SKM-1 (cell line): ENCODE results near the gene CLEC18C.
"Not testable (repeated sequence)": the region's sequence is repeated elsewhere in the genome, so short reads cannot be mapped to it uniquely, and the experiment has no call there.

Source experiments
- DNase-seq: peaks from one replicate; lab custom pipeline; 2025; ENCODE audit not compliant: unreplicated experiment; lab: John Stamatoyannopoulos, UW

Gene CLEC18C

DNA sequence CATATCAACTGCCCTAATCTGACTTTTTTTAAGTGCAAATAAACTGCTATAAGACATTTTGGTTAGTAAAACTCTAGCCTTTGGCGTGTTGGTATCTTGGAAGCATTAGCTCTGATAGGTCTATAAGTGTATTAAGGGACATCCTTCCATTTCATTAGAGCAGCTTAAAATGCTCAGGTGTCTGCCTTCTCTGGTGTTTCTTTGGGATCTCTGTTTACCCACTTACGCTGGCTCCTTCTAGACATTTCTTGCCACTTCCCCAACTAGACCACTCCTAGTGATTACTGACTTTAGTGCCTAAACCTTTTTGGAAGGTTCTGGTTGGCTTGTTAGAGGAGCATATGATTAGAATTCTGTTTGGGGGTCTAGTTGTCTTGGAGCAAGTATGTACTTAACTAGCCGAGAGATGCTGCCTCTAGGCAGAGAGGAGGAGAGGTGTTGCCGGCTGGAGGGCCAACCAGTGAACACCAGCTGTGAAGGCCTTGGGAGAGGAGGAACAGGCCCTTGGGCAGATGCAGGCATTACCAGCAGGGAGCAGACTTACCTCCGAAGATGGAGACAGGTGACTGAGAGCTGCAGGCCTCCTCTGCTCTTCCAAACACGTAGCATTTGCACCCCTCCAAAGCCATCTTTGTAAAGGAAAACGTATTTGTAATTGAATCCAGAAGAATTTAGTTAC is 15.2 kb upstream of the CLEC18C start:
- no peak for DNase-seq

DNA sequence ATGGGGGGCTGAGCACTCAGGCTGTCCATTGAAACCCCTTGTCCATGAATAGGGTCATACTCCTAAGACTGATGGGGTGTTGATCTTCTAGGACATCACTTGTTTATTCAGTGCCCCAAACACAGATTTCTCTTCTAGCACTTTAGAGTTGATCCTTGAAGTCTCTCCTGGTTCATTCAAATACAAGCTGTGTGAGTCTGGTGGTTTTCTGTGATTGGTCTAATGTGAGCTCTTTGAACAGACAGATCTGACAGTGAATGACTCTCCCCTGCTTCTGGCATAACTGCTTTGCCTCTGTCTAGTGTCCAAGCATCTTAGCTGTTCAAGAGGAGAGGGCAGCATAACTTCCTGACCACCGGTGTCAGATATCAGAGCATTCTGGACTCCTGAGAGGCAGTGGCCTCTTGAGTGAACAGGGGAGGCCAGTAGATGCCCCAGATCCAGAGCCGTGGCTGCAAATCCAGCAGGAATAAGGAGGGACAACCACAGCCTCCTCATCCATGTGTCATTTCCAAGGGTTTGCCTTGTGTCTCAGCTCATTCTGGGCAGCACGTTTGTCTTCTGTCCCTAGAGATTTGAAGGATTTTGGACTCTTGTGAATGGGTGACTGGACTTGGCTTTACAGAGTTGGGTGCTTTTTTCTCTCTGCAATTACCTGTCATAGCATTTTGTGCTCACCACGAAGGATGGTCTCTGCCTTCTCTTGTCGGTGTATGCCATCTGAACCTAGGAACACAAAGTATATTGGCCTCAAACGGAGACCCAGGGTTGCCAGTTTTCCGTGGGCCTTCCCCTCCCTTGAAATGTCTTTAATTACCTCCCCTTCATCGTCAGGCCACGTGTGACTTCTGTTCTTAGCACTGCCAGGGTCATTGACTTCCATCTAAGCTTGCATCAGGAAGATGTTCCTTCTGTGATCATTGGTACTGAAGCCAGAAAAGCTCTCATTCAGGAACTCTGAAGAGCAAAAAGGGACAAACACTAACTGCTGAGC is 13.9 kb upstream of the CLEC18C start:
- no peak for DNase-seq

DNA sequence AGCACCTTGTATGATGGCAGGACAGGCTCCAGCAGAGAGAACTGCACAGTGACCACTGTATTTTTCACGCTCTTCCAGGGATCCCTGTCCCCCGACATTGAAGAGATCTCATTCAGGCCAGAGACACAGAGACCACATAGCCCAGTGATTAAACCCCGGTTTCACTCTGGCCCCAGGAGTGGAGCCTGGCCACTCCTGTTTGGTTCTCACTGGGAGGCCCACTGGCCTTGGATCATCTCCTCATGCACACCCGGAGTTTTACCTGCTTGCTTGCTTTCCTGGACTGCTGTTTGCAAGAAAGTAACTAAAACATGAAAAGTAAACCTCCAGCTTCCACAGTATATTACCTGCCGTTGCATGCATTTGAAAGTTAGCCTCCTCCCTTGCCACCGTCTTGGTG is 13.2 kb upstream of the CLEC18C start:
- no peak for DNase-seq

DNA sequence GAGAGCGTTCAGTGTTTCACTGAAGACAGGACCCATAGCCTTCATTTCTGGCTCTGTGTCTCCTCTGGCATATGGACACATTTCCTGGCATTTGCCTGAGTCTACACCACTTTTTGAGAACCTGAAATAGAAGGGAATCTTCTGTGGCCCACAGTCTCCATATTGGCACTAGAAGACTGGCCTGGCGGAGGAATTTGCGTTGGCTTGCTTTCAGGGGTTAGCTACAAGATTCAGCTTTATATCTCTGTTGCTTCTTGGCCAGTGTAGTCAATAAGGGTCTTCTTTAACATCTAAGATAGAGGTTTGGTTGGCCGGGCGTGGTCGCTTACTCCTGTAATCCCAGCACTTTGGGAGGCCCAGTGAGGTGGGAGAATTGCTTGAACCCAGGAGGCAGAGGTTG is 12.8 kb upstream of the CLEC18C start:
- DNase-seq = no peak

DNA sequence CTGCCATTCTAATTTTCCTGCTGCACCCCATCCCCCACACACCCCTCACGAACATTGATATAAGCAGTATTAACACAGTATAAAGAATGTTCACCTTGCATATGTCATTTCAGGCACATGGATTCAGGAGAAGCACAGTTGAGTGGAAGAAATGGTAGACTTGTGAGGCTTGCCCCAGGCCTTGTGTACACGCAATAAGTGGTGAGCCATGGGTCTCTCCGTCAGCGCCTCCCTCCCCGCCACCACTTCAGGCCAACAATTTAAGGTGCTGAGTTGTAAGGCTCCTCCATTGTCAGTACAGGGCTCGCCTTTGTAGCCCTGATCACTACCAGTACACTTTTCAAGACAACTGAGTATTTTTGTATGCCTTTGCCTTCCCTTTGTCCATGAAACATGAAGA is 12.2 kb upstream of the CLEC18C start:
- DNase-seq = no peak

DNA sequence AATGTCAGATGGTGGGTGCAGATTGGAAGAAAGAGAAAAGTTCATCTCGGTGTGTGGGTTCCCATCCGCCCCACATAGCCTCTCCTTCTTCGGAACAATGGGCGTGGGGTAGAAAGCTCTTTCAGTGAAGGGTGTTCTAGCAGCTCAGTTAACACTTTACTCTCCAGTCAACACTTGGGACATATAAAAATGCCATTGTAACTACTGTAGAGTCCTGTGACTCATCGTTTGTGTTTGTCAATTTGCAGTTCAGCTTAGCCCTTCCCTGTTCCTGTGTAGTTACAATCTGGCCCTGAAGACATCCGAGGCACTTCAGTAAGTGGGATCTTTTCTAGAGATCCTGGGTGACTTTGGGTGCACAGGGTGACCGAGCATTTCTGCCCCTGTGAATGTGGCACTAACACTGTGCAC is 11.5 kb upstream of the CLEC18C start:
- no peak for DNase-seq

DNA sequence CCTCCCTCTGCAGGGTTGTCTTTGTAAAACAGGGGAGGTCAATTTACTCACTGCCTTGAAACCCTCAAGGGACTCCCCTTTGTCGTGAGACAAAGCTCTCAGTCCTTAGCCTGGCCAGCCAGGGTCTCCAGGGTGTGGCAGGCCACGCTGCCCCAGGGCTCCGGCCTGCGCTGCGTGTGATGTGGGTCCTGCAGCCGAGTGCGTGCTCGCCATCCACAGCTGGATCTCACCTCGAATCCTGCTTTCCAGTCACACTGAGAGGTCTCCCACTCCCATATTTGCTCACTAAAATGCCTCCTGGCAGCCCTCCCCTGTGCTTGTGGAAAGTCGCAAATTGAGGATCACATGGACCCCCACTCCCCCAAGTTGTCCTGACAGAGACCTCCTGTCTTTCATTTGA is 10.0 kb upstream of the CLEC18C start:
- no peak for DNase-seq

DNA sequence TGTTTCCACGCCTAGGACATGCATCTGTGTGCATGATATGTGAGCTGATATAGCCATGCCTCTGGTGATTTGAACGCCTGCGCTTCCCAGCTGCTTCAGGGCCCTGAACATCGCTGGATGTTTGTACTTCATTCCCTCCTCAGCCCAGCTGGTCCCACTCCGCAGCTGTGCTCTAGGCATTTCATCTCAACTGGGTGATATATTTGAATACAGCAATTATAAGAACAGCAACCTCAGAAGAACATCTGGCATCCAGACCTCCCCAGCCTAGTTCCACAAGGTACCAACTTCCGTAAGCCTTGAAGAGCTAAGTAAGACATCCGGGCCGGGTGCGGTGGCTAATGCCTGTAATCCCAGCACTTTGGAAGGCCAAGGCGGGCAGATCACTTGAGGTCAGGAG is 6.9 kb upstream of the CLEC18C start:
- not testable (repeated sequence) for DNase-seq

DNA sequence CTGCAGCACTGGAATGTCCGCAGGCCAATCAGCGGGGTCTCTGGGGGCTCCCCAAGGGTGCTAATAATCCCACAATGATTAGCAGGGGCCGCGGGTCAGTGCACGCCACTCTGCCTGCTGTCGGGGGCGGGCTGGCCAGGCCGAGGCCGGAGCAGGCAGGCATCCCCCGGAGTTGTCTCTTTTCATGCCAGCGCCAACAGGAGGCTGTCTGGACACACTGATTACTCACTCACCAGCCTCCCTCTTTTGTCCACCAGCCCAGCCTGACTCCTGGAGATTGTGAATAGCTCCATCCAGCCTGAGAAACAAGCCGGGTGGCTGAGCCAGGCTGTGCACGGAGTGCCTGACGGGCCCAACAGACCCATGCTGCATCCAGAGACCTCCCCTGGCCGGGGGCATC is 329 bp downstream of the CLEC18C start:
- not testable (repeated sequence) for DNase-seq

DNA sequence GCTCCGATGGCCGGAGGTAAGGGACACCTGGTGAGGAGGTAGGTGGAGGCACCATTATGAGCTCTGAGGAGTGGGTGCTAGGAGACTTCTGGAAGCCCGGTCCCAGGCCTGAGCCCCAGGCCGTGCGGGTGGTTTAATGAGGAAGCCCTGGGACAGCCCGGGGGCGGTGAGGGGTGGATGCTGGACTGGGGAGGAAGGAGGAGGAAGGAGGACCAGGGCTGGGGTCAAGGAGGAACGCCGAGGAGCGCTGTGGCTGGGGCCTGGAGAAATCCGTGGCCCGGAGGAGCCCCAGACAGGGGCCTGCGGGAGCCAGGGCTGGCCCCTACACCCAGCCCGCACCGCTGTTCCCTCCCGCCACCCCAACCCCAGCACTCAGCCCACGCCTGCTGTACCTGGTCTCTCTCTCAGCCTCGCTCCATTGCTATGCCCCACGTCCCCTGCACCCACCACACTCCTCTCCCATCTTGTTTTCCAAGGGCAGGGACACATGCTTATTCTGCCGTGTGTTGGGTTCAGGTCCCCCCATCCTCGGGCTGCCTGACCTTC is 873 bp downstream of the CLEC18C start:
- not testable (repeated sequence) for DNase-seq

DNA sequence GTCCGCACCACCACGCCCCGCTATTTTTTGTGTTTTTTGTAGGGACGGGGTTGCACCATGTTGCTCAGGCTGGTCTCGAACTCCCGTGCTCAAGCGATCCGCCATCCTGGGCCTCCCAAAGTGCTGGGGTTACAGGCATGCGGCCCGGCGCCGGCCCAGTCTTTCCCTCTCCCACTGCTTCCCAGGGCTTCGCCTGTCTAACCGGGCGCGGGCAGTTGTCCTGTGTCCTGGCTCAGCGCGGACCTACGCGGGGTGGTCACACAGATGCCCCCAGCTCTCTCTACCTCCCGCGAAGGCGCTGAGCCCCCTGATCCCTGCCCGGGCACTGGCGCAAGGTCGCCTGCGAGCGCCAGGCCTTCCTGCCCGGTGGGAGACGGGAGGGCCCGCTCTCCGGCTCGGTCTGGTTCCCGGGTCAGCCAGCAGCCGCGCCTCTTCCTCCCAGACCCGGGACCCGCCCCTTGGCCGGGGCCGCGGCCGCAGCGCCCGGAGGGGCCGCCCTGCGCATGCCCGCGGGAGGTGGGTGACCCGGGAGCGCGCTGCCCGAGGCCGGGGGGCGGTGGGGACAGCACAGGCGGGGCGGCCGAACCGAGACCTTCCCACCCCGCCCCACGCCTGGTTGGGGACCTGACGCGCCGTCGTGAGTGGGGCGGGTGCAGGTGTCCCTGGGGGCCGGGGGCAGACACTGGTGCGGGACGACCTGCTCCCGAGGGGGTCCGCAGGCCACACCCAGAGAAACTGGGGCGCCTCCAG is 14.4 kb downstream of the CLEC18C start:
- not testable (repeated sequence) for DNase-seq

DNA sequence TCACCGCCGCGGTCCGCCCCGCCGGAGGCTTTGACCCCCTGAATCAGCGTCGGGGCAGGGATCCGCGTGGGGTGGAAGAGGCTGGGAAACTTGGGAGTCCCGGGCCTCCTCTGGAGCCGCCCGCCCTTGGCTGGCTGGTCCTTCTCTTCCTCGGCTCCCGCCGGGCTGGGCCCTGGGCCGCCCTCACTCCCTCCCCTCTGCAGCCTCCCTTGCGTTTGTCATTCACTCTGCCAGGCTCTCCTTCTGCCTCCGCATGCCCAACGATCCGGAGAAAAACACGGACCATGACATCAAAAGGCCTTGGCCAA is 15.0 kb downstream of the CLEC18C start:
- DNase-seq = not testable (repeated sequence)

DNA sequence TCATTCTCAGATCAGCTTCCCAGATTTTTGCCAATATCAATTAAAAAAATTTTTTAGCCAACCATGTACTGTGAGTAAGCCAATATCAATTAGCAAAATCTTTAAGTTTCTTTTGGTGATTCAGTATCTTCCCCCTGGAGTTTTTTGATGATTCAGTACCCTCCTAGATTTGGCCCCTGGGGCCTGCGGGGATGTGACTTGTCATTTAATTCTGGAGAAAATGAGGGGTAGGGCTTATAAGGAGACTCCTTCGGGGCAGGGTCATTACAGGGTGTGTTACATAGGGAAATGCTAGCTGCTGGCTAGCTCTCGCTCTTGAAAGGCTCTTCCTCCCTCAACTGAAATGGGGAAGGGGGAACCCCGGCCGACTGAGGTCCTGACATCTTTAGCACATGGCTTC is 17.0 kb downstream of the CLEC18C start:
- DNase-seq = not testable (repeated sequence)

DNA sequence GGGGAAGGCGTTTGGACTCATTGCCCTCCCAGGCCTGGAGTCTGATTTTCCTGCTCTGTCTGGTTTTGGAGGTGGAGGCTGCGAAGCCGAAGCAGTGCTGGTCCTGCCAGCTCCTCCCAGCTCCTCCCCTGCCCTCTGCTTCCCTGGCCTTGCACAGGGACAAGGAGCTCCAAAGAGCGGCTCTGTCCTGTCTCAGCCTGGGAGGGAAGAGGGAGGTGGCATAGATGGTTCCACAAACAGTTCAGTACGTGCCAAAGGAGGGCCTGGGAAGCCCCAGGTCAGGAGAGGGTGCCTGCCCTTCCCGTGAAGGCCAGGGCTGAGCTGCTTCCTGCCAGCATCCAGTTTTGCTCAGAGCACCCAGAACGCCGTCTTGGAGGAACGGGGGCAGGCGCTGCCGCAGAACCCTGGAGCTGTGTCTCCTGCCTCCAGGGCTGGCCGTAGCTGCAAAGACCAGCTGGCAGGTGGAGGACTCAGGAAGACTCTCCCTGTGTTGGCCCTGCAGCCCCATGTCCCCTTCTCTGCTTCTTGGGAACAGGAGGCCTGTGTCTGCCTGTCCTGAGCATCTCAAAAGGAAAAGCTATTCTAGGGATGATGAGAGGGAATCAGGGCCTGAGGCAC is 23.2 kb downstream of the CLEC18C start:
- not testable (repeated sequence) for DNase-seq

DNA sequence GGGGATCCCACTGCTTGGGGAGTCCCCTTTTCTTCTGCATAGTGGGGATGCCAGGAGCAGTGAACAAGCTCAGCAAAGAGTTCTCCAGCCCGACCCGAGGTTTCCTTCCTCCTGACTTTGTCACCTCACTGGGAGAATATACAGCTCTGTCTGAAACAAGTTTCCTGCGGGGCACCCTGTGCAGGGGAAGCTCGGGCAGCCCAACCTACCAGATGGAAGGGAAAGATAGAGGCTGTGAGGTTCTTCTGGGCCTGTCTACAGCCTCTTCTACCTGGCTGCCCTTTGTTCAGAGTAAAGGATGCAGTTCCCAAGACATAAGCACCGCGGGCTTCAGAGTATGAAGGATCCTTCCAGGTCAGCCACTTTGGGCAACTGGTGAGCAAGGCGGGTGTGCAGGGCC is 24.0 kb downstream of the CLEC18C start:
- DNase-seq = not testable (repeated sequence)

DNA sequence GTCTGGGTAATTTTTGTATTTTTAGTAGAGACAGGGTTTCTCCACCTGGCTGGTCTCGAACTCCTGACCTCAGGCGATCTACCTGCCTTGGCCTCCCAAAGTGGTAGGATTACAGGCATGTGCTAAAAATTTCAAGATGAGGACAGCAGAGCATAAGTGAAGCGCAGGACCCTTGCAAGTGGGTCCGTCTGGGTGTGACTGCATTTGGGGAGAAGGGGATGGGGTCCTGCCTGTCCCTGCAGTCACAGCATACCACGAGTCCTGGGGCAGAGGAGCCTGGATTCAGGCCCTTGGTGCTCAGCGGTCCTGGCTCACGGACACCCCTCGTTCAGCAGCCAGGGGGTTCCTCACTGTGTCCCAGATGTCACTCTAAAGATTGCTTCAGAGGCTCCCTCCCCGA is 24.6 kb downstream of the CLEC18C start:
- not testable (repeated sequence) for DNase-seq

DNA sequence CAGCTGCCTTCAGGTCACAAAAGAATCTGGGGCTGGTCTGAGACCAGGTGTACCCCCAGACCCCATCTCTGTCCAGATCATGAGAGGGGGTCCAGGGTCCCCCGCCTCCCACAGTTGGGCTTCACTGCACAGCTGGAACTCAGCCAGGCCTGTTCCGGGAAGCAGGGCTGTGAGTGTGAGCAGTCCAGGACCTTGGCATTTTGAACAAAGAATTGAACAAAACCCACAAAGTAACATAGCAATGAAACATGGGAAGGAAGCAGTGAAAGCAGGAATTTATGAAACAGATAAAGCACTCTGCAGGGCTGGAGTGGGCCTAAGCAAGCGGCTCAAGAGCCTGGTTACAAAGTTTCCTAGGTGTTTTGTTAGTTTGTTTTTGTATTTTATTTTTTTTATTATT is 25.1 kb downstream of the CLEC18C start:
- not testable (repeated sequence) for DNase-seq

DNA sequence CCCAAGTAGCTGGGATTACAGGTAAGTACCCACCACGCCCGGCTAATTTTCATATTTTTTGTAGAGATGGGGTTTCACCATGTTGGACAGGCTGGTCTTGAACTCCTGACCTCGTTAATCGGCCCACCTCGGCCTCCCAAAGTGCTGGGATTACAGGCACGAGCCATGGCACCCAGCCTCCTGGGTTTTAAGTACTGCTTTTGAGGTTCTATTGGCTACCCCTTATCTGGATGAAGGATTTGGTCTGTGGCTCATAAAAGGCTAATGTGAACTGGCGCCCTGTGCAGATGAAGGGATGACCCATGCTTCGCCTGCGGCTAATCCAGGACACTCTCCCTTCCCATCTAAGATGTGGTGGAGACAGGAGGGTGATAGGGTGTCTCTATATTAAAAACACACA is 25.6 kb downstream of the CLEC18C start:
- DNase-seq = not testable (repeated sequence)

DNA sequence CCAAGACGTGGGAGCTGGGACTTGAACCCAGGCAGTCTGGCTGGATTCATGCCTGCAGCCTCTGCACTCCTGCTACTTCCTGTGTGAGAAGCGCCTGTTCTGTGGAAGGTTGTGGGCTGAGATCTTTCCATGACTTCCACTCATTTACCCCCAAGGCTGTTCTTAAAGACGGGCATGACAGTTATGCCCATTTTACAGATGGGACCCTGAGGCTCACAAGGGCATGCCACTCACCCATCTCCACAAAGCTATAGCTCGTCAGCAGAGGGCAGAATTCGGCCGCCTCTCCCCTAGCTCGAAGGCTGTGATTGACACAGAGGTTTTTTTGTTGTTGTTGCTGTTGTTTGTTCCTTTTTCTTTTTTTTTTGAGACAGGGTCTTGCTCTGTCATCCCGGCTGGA is 26.5 kb downstream of the CLEC18C start:
- DNase-seq = not testable (repeated sequence)

DNA sequence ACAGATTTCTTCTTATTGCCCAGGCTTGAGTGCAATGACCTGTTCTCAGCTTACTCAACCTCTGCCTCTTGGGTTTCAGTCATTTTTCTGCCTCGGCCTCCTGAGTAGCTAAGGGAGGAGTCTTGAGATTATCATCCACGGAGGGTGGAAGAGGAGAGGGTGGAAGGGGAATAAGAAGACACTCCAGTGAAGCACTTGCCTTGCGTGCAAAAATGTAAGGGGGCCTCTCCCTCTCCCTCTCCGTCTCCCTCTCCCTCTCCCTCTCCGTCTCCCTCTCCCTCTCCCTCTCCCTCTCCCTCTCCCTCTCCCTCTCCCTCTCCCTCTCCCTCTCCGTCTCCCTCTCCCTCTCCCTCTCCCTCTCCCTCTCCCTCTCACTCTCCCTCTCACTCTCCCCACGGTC is 29.9 kb downstream of the CLEC18C start:
- DNase-seq = not testable (repeated sequence)

DNA sequence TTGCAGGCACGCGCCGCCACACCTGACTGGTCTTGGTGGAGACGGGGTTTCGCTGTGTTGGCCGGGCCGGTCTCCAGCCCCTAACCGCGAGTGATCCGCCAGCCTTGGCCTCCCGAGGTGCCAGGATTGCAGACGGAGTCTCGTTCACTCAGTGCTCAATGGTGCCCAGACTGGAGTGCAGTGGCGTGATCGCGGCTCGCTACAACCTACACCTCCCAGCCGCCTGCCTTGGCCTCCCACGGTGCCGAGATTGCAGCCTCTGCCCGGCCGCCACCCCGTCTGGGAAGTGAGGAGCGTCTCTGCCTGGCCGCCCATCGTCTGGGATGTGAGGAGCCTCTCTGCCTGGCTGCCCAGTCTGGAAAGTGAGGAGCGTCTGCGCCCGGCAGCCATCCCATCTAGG is 30.4 kb downstream of the CLEC18C start:
- DNase-seq = not testable (repeated sequence)
